ENCODE measurements around the gene MLLT3.

- TF ChIP-seq POLR2A (IDR thresholded peaks at IDR 0.05) (no peak), POLR2AphosphoS5 (IDR thresholded peaks at IDR 0.05) (no peak), CTCF (IDR thresholded peaks at IDR 0.05 in 8 of 11, conservative IDR thresholded peaks at IDR 0.05 in 3 of 11) (no peak)
Measured at GRCh38 chr9:20394969-20395368, 227.3 kb downstream of the MLLT3 start.

All from spleen (tissue), 7 donors.